Vagina (tissue), 2 donors: ENCODE results near the gene UBQLN2.

Source experiments
- POLR2A ChIP-seq, 2 donors: fragments of 450-650 bp; IDR thresholded peaks; one replicate each; pipeline ENCODE4 v1.6.1; 2017; ENCODE audit warnings: antibody characterized with exemption in 2 of 2, mild to moderate bottlenecking in 2 of 2, moderate library complexity in 2 of 2
- TF ChIP-seq, protein P1 (sequence below), 3 experiments: fragments of 450-650 bp in 2 of 3; fragments of 200-600 bp in 1 of 3; sonication (generic) in 1 of 3; IDR thresholded peaks; one replicate each; pipeline ENCODE4 v1.5.1; 2017 to 2019; ENCODE audit warnings: antibody characterized with exemption in 3 of 3, mild to moderate bottlenecking in 2 of 3, moderate library complexity in 2 of 3

DNA sequence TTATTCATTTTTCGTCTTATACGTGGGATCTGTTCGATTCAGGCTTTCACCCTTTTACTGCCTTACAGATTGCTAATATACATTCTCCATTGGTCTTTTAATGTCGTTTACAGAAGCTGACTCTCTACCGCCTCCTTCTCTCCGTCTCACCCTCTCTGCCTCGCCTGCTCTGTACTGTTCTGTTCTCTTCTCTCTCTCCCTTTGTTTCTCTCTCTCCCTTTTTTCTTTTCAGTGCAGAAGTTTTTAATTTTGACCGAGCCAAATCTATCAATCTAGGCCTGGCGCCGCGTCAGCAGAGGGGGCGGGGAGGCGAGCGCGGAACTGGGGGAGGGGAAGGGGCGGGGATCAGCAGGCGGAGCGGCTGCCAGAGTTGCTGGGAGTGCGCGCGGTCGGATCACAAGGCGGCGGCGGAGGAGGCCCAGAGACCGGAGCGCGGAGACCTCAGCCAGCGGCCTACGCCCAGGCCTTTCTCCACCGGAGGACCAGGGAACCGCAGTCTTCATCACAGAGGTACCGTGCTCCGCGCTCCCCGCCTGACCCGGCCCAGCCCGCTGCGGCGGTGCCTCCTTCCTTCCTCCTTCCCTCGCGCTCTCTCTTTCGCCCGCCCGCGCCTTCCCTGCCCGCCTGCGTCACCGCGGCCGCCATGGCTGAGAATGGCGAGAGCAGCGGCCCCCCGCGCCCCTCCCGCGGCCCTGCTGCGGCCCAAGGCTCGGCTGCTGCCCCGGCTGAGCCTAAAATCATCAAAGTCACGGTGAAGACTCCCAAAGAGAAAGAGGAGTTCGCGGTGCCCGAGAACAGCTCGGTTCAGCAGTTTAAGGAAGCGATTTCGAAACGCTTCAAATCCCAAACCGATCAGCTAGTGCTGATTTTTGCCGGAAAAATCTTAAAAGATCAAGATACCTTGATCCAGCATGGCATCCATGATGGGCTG lies at the start of gene UBQLN2:
- TF ChIP-seq, protein P1, sequence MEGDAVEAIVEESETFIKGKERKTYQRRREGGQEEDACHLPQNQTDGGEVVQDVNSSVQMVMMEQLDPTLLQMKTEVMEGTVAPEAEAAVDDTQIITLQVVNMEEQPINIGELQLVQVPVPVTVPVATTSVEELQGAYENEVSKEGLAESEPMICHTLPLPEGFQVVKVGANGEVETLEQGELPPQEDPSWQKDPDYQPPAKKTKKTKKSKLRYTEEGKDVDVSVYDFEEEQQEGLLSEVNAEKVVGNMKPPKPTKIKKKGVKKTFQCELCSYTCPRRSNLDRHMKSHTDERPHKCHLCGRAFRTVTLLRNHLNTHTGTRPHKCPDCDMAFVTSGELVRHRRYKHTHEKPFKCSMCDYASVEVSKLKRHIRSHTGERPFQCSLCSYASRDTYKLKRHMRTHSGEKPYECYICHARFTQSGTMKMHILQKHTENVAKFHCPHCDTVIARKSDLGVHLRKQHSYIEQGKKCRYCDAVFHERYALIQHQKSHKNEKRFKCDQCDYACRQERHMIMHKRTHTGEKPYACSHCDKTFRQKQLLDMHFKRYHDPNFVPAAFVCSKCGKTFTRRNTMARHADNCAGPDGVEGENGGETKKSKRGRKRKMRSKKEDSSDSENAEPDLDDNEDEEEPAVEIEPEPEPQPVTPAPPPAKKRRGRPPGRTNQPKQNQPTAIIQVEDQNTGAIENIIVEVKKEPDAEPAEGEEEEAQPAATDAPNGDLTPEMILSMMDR (IDR thresholded peaks at IDR 0.05) = no peak
- TF ChIP-seq POLR2A (IDR thresholded peaks at IDR 0.05) = peak in 1 of 2 donors; percentile 79
